ENCODE results near the gene GPS1.

The GPS1 gene

GRCh38 chr17:82053130-82053529 lies 1.4 kb downstream of the GPS1 start:
- DNase-seq = no peak
- Histone ChIP-seq H3K9me3 (no peaks in the 10 kb centered on the region), H3K36me3 (peaks cover 34 to 74% (median 63%) of the 10 kb centered on the region in 3 donors), H3K4me3 (peak overlapping the region; percentile 75 to 93), H3K27me3 (no peaks in the 10 kb centered on the region), H3K4me1 (peaks cover 6 to 45% (median 30%) of the 10 kb centered on the region in 4 donors), H3K27ac (no peak overlapping the region)
- TF ChIP-seq, protein P1, sequence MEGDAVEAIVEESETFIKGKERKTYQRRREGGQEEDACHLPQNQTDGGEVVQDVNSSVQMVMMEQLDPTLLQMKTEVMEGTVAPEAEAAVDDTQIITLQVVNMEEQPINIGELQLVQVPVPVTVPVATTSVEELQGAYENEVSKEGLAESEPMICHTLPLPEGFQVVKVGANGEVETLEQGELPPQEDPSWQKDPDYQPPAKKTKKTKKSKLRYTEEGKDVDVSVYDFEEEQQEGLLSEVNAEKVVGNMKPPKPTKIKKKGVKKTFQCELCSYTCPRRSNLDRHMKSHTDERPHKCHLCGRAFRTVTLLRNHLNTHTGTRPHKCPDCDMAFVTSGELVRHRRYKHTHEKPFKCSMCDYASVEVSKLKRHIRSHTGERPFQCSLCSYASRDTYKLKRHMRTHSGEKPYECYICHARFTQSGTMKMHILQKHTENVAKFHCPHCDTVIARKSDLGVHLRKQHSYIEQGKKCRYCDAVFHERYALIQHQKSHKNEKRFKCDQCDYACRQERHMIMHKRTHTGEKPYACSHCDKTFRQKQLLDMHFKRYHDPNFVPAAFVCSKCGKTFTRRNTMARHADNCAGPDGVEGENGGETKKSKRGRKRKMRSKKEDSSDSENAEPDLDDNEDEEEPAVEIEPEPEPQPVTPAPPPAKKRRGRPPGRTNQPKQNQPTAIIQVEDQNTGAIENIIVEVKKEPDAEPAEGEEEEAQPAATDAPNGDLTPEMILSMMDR (IDR thresholded peaks at IDR 0.05) = no peak
- intact Hi-C loops (cut with DNase I; ENCODE audit: low total_unique reads) = no loop called here

DNA sequence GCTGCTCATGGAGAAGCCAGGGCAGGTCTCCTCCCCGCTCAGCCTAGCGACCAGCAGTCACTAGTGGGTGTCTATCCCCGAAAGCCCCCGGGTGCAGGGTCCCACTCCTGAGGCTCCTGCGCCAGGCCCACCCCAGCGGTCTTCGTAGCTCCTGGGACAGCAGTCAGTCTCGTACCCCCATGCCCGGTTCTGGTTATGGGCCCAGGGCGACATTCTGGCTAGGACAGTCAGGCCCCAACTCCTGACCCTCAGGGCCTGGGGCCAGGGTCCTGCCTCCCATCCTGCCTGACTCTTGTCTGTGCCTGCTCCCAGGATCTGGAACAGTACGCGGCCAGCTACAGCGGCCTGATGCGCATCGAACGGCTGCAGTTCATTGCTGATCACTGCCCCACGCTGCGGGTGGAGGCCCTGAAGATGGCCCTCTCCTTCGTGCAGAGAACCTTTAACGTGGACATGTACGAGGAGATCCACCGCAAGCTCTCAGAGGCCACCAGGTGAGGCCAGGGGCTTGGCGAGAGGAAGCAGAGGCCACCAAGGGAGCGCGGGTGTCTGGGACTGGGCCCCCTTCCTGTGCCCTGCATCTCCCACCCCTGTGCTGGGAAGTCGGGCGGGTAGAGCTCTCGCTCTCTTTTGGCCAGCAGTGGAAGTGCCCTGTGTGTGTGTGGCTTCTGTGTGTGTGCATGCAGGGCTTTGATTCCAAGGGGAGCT lies 2.0 kb downstream of the GPS1 start:
- no peak overlapping the region for H3K4me3 ChIP-seq
- peaks cover 34 to 74% (median 63%) of the 10 kb centered on the region in 3 donors for H3K36me3 ChIP-seq
- H3K4me1 ChIP-seq = peaks cover 6 to 45% (median 30%) of the 10 kb centered on the region in 4 donors
- intact Hi-C loops (cut with DNase I; ENCODE audit: low total_unique reads) = no loop called here
- H3K27me3 ChIP-seq = no peaks in the 10 kb centered on the region
- H3K9me3 ChIP-seq = no peaks in the 10 kb centered on the region
- TF ChIP-seq, protein P1 (IDR thresholded peaks at IDR 0.05) = no peak
- no peak for DNase-seq
- no peak overlapping the region for H3K27ac ChIP-seq

- Histone ChIP-seq H3K36me3 (peaks cover 32 to 74% (median 63%) of the 10 kb centered on the region in 3 donors), H3K4me3 (no peak overlapping the region), H3K9me3 (no peaks in the 10 kb centered on the region), H3K27ac (no peak overlapping the region), H3K4me1 (peaks cover 6 to 43% (median 30%) of the 10 kb centered on the region in 4 donors), H3K27me3 (no peaks in the 10 kb centered on the region)
- no peak for DNase-seq
- TF ChIP-seq, protein P1 (IDR thresholded peaks at IDR 0.05) = no peak
- intact Hi-C loops (cut with DNase I; ENCODE audit: low total_unique reads) = no loop called here
Observed at GRCh38 chr17:82054351-82055022, 2.8 kb downstream of the GPS1 start.

DNA sequence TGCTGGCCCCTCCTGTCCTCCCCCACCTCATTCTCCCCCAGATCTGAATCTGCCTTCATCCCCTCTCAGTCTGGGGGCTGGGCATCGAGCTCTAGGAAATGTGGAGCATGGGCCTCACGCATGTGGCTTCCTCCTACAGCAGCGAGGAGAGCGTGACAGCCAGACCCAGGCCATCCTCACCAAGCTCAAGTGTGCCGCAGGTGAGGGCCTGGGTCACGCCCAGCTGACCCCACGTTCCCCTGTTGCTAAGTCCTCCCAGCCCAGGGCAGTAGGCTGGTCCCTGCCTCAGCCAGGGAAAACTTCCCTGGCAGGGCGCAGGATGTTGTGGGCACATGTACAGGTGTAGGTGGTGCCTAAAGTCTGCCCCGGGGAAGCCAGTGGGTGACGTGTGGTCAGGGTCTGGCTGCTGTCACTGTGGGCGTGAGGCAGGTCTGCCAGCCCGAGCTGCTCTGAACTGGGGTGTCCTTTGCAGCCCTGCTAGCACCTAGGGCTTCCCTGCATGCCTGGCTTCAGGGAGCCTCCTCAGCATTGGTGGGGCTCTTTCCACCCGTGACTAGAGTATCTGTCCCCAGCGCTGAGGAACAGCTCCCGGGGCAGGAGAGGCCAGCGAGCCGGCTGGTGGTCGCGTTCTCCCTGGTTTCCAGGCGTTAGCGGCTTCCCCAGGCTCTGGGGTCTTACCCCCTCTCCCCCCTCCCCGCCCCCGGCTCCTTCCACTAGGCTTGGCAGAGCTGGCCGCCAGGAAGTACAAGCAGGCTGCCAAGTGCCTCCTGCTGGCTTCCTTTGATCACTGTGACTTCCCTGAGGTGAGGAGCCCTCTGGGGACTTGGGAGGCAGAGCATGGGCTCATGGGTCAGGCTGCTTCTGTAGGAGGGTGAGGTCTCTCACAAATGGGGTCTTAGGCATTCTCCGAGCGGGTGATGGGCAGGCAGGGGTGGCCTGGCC lies 3.6 kb downstream of the GPS1 start:
- Histone ChIP-seq H3K4me1 (peaks cover 6 to 34% (median 26%) of the 10 kb centered on the region in 4 donors), H3K9me3 (no peaks in the 10 kb centered on the region), H3K27ac (no peak overlapping the region), H3K36me3 (peaks cover 29 to 75% (median 60%) of the 10 kb centered on the region in 3 donors), H3K27me3 (no peaks in the 10 kb centered on the region), H3K4me3 (no peak overlapping the region)
- DNase-seq = no peak
- intact Hi-C loops (cut with DNase I; ENCODE audit: low total_unique reads) = no loop called here
- TF ChIP-seq, protein P1 (IDR thresholded peaks at IDR 0.05) = no peak

DNA sequence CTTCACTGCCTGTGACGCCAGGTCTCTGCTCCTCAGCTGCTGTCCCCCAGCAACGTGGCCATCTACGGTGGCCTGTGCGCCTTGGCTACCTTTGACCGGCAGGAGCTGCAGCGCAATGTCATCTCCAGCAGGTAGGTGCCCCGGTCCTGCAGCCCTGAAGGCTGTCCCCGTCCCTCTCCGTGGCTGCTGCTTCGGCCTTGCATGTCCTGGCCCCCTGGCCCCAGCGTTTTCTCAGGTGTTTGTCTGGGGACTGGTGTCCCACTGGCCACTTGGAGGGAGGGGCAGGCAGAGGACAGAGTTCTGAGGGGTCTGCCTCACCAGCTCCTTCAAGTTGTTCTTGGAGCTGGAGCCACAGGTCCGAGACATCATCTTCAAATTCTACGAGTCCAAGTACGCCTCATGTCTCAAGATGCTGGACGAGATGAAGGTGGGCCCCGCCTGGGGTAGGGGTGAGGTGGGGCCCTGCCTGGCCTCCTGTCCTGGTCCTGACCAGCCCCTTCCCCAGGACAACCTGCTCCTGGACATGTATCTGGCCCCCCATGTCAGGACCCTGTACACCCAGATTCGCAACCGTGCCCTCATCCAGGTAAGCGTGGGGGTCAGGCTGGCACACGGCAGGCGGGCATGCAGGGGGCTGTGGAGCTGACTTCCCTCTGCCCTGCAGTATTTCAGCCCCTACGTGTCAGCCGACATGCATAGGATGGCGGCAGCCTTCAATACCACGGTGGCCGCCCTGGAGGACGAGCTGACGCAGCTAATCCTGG lies 4.4 kb downstream of the GPS1 start:
- no peak for DNase-seq
- peaks cover 37 to 81% (median 68%) of the 10 kb centered on the region in 3 donors for H3K36me3 ChIP-seq
- intact Hi-C loops (cut with DNase I; ENCODE audit: low total_unique reads) = no loop called here

More for the DNA sequence above, 4.4 kb downstream of the GPS1 start:
- H3K27ac ChIP-seq = no peak overlapping the region
- no peak overlapping the region for H3K4me3 ChIP-seq
- no peaks in the 10 kb centered on the region for H3K27me3 ChIP-seq
- TF ChIP-seq, protein P1 (IDR thresholded peaks at IDR 0.05) = no peak
- H3K4me1 ChIP-seq = peaks cover 6 to 26% (median 19%) of the 10 kb centered on the region in 4 donors
- H3K9me3 ChIP-seq = no peaks in the 10 kb centered on the region

All from tibial artery (tissue), 4 donors.